Motor neuron (in vitro differentiated cells): ENCODE measurements around the gene NOS1AP. TPM values are rescaled to one million over a fixed set of nuclear protein-coding genes. Genes with fewer than 3 reads are reported as not detected.

ENCODE experiments used
- ATAC-seq, 8 experiments: fragments of 200-7000 bp; cut with Tn5 transposase; replicated peaks in 6 of 8; 2 replicates each; pipeline ENCODE4 v1.8.0; 2021; ENCODE audit warnings: mild to moderate bottlenecking in 8 of 8, moderate library complexity in 8 of 8
- H3K27ac ChIP-seq, 2 donors: fragments of 250-450 bp; sonication (Bioruptor Pico); 2 replicates each; pipeline ENCODE4 v1.9.0; 2021; ENCODE audit warnings: antibody characterized with exemption in 2 of 2, mild to moderate bottlenecking in 2 of 2, moderate library complexity in 1 of 2
- H3K4me1 ChIP-seq, 2 donors: fragments of 250-450 bp; sonication (Bioruptor Pico); replicated peaks in 1 of 2; 2 replicates each; pipeline ENCODE4 v1.6.1; 2021; ENCODE audit warnings: antibody characterized with exemption in 2 of 2, mild to moderate bottlenecking in 2 of 2, moderate library complexity in 1 of 2
- H3K4me3 ChIP-seq, 5 donors: fragments of 250-450 bp; sonication (Bioruptor Pico); 2 replicates each; pipeline ENCODE4 v1.9.0; 2021; ENCODE audit warnings: antibody characterized with exemption in 5 of 5, mild to moderate bottlenecking in 5 of 5, moderate library complexity in 4 of 5
- WGBS, 10 experiments: fragments of 450-650 bp; shearing (Covaris generic); methylation state at CpG; one replicate each; pipeline ENCODE4 v1.0.0; 2022; 5-methylcytosine and 5-hydroxymethylcytosine counted together
- in situ Hi-C, 9 experiments: fragments of 400-800 bp; cut with MboI; loops; one replicate each; pipeline ENCODE4 v1.15.0; 2021; ENCODE audit warnings: low sequenced_read_pairs in 9 of 9, low pct_unique_long_range_greater_than_20kb in 2 of 9; ENCODE audit not compliant: unreplicated experiment in 9 of 9
- total RNA-seq, 8 experiments: library from RNA; unstranded; fragments of 300-600 nt; gene quantifications; 2 replicates each; pipeline versions ENCODE4 v1.2.3 to v1.2.4, GENCODE V29; 2022

NOS1AP gene
- total RNA-seq, 8 experiments from 2014 or later, result 0.61 to 10.4 (median 6.5) TPM

- Histone ChIP-seq H3K4me1 (peaks cover 37% of the 10 kb centered on the region in 2 donors), H3K4me3 (no peak overlapping the region), H3K27ac (peak overlapping the region in 1 of 2 donors; percentile 12)
- in situ Hi-C loops, result no loop called here
- peak in 2 of 8 experiments; percentile 52 to 66 for ATAC-seq
- 60 to 100% (median 89%) methylated on average over 1 to 2 of the region's 2 CpGs; no CpG with 5 or more reads in 2 of the 10 experiments for WGBS, 10 experiments
Observed at GRCh38 chr1:162094723-162095122, 25.2 kb downstream of the NOS1AP start.

- WGBS, 10 experiments, result 32 to 96% (median 71%) methylated on average over 1 to 3 of the region's 3 CpGs
- in situ Hi-C loops, result no loop called here
- H3K27ac ChIP-seq, result no peak overlapping the region
- H3K4me3 ChIP-seq, result no peak overlapping the region
- ATAC-seq, result no peak
- H3K4me1 ChIP-seq, result peaks cover 7 to 11% of the 10 kb centered on the region in 2 donors
Observed at GRCh38 chr1:162107911-162108310, 38.4 kb downstream of the NOS1AP start.

- Histone ChIP-seq H3K4me1 (peaks cover 7 to 14% of the 10 kb centered on the region in 2 donors), H3K27ac (no peak overlapping the region), H3K4me3 (no peak overlapping the region)
- in situ Hi-C loops, result no loop called here
- no peak for ATAC-seq
Observed at GRCh38 chr1:162108426-162108825, 38.9 kb downstream of the NOS1AP start.

GRCh38 chr1:162110910-162111309 lies 41.4 kb downstream of the NOS1AP start:
- H3K27ac ChIP-seq, result no peak overlapping the region
- peaks cover 9 to 16% of the 10 kb centered on the region in 2 donors for H3K4me1 ChIP-seq
- no peak for ATAC-seq
- in situ Hi-C loops, result no loop called here
- H3K4me3 ChIP-seq, result no peak overlapping the region

- in situ Hi-C loops, result no loop called here
- H3K27ac ChIP-seq, result no peak overlapping the region
- H3K4me1 ChIP-seq, result peaks cover 15 to 22% of the 10 kb centered on the region in 2 donors
- no peak overlapping the region for H3K4me3 ChIP-seq
- ATAC-seq, result no peak
- WGBS, 10 experiments, result 80 to 100% (median 87%) methylated on average over 1 to 4 of the region's 4 CpGs; no CpG with 5 or more reads in 4 of the 10 experiments
Observed at GRCh38 chr1:162111572-162111971, 42.1 kb downstream of the NOS1AP start.

- ATAC-seq, result no peak
- in situ Hi-C loops, result no loop called here
- WGBS, 10 experiments, result 17 to 100% (median 93%) methylated on average over 1 to 6 of the region's 6 CpGs; no CpG with 5 or more reads in 3 of the 10 experiments
- Histone ChIP-seq H3K4me1 (peaks cover 31 to 39% of the 10 kb centered on the region in 2 donors), H3K27ac (no peak overlapping the region), H3K4me3 (no peak overlapping the region)
Observed at GRCh38 chr1:162113419-162113818, 43.9 kb downstream of the NOS1AP start.

GRCh38 chr1:162117039-162117774 lies 47.7 kb downstream of the NOS1AP start:
- H3K4me3 ChIP-seq, result no peak overlapping the region
- WGBS, 10 experiments, result 22 to 83% (median 69%) methylated on average over 1 to 3 of the region's 3 CpGs; no CpG with 5 or more reads in 2 of the 10 experiments
- peak in 5 of 8 experiments; percentile 64 to 79 (median 77) for ATAC-seq
- peaks cover 31 to 36% of the 10 kb centered on the region in 2 donors for H3K4me1 ChIP-seq
- in situ Hi-C loops, result no loop called here
- peak overlapping the region; percentile 3 to 45 for H3K27ac ChIP-seq

- Histone ChIP-seq H3K4me3 (no peak overlapping the region), H3K27ac (peak overlapping the region in 1 of 2 donors; percentile 45), H3K4me1 (peaks cover 24 to 27% of the 10 kb centered on the region in 2 donors)
- in situ Hi-C loops, result no loop called here
- 0 to 100% (median 90%) methylated on average over 1 to 8 of the region's 9 CpGs for WGBS, 10 experiments
- no peak for ATAC-seq
Observed at GRCh38 chr1:162118063-162118462, 48.6 kb downstream of the NOS1AP start.

- 47 to 83% (median 68%) methylated on average over 3 to 6 of the region's 6 CpGs; no CpG with 5 or more reads in 1 of the 10 experiments for WGBS, 10 experiments
- peak in 1 of 8 experiments; percentile 5 for ATAC-seq
- peaks cover 27 to 40% of the 10 kb centered on the region in 2 donors for H3K4me1 ChIP-seq
Observed at GRCh38 chr1:162128693-162129356, 59.3 kb downstream of the NOS1AP start.

GRCh38 chr1:162130308-162130707 lies 60.8 kb downstream of the NOS1AP start:
- H3K4me3 ChIP-seq, result no peak overlapping the region
- peaks cover 34 to 45% of the 10 kb centered on the region in 2 donors for H3K4me1 ChIP-seq
- no peak for ATAC-seq
- H3K27ac ChIP-seq, result no peak overlapping the region
- in situ Hi-C loops, result no loop called here
- WGBS, 10 experiments, result 50 to 100% (median 89%) methylated on average over 1 to 2 of the region's 2 CpGs; no CpG with 5 or more reads in 1 of the 10 experiments

More at GRCh38 chr1:162128693-162129356, 59.3 kb downstream of the NOS1AP start:
- in situ Hi-C loops, result no loop called here
- Histone ChIP-seq H3K27ac (no peak overlapping the region), H3K4me3 (no peak overlapping the region)

- Histone ChIP-seq H3K4me1 (peaks cover 40 to 57% of the 10 kb centered on the region in 2 donors), H3K27ac (no peak overlapping the region), H3K4me3 (no peak overlapping the region)
- ATAC-seq, result peak in 5 of 8 experiments; percentile 65 to 84 (median 80)
- in situ Hi-C loops, result no loop called here
- 33 to 73% (median 65%) methylated on average over 2 to 4 of the region's 4 CpGs; no CpG with 5 or more reads in 3 of the 10 experiments for WGBS, 10 experiments
Observed at GRCh38 chr1:162131400-162132321, 62.2 kb downstream of the NOS1AP start.

GRCh38 chr1:162133566-162133965 lies 64.1 kb downstream of the NOS1AP start:
- in situ Hi-C loops, result no loop called here
- 6 to 100% (median 74%) methylated on average over 1 to 2 of the region's 2 CpGs; no CpG with 5 or more reads in 1 of the 10 experiments for WGBS, 10 experiments
- Histone ChIP-seq H3K4me3 (no peak overlapping the region), H3K4me1 (peaks cover 59 to 75% of the 10 kb centered on the region in 2 donors), H3K27ac (no peak overlapping the region)
- ATAC-seq, result no peak
